Esophagus muscularis mucosa (tissue), 3 donors: ENCODE measurements around the gene SLC39A11.

Experiments
- POLR2AphosphoS5 ChIP-seq, 2 donors: sonication (generic); formaldehyde crosslinking; IDR thresholded peaks; one replicate each; pipeline ENCODE4 v1.6.1; 2017; ENCODE audit warnings: antibody characterized with exemption in 2 of 2
- TF ChIP-seq, protein P1 (sequence below), 3 experiments: fragments of 200-600 bp in 2 of 3; fragments of 450-650 bp in 1 of 3; sonication (generic) in 2 of 3; IDR thresholded peaks; one replicate each; pipeline ENCODE4 v1.5.1; 2017 to 2019; ENCODE audit warnings: antibody characterized with exemption in 3 of 3, mild to moderate bottlenecking in 2 of 3, moderate library complexity in 1 of 3

DNA sequence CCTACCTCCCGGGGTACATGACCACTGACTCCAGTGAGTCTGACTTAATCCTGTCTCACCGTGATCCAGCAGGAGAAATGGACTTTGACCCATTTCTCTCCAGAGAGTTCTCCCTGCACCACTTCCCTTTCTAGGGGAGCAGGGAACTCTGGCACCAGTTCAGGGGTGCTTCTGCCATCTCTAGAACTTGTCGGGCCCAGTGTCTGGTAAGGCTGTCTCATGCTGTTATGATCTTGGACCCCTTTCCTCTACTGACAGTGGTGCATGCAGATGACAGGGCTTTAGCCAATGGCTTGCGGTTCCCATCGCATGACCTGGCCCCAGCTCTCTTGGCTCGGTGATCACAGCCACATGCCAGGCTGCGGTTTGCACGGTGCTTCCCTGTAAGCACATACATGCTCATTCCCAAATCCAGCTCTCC, 62.0 kb downstream of the SLC39A11 start:
- TF ChIP-seq POLR2AphosphoS5 (IDR thresholded peaks at IDR 0.05): no peak
- TF ChIP-seq, protein P1, sequence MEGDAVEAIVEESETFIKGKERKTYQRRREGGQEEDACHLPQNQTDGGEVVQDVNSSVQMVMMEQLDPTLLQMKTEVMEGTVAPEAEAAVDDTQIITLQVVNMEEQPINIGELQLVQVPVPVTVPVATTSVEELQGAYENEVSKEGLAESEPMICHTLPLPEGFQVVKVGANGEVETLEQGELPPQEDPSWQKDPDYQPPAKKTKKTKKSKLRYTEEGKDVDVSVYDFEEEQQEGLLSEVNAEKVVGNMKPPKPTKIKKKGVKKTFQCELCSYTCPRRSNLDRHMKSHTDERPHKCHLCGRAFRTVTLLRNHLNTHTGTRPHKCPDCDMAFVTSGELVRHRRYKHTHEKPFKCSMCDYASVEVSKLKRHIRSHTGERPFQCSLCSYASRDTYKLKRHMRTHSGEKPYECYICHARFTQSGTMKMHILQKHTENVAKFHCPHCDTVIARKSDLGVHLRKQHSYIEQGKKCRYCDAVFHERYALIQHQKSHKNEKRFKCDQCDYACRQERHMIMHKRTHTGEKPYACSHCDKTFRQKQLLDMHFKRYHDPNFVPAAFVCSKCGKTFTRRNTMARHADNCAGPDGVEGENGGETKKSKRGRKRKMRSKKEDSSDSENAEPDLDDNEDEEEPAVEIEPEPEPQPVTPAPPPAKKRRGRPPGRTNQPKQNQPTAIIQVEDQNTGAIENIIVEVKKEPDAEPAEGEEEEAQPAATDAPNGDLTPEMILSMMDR (IDR thresholded peaks at IDR 0.05): no peak
